Caco-2 (cell line): ENCODE results near the gene PRKAR2B. TPM values are rescaled to one million over a fixed set of nuclear protein-coding genes. Genes with fewer than 3 reads are reported as not detected.

Experiments used
- BruUV-seq: library from RNA; stranded (reverse); fragments of 400-500 nt; replicated peaks from 2 replicates; lab custom pipeline; 2021; lab: Mats Ljungman, UMichigan
- CTCF ChIA-PET: fragments of 300-600 bp; sonication (Branson Sonifier 250); formaldehyde crosslinking; loops from one replicate; lab custom pipeline; 2022; ENCODE audit warnings: antibody characterized with exemption; lab: Charles Lee
- POLR2A ChIA-PET: fragments of 300-600 bp; sonication (Branson Sonifier 250); formaldehyde crosslinking; loops from one replicate; lab custom pipeline; 2022; ENCODE audit warnings: antibody characterized with exemption; lab: Charles Lee
- DNase-seq, 2 experiments: peaks; one replicate each; pipeline versions ENCODE4 v3.0.0 to v3.0.0-alpha.2; 2020 to 2022
- H3K27me3 ChIP-seq: replicated peaks from 2 replicates; pipeline ENCODE4 v1.6.0; 2011; ENCODE audit warnings: low read length; ENCODE audit not compliant: control insufficient read depth, insufficient read depth
- H3K36me3 ChIP-seq: 2 replicates; pipeline ENCODE4 v1.5.1; 2011; ENCODE audit warnings: low read length; ENCODE audit not compliant: control insufficient read depth, insufficient read depth
- H3K4me1 ChIP-seq: fragments of 250-450 bp; sonication (Bioruptor Pico); 2 replicates; pipeline ENCODE4 v1.5.1; 2020; ENCODE audit warnings: mild to moderate bottlenecking
- H3K4me3 ChIP-seq: 2 replicates; pipeline ENCODE4 v1.5.1; 2011; ENCODE audit warnings: low read depth, mild to moderate bottlenecking, control low read depth, low read length
- H3K9me3 ChIP-seq: fragments of 250-450 bp; sonication (Bioruptor Pico); 2 replicates; pipeline ENCODE4 v1.5.1; 2020; ENCODE audit warnings: mild to moderate bottlenecking, moderate library complexity
- H3K27ac Mint-ChIP-seq: one replicate; pipeline ENCODE4 v1.8.0; 2022; ENCODE audit warnings: mixed read lengths; ENCODE audit not compliant: unreplicated experiment
- H3K27me3 Mint-ChIP-seq: one replicate; pipeline ENCODE4 v1.8.0; 2022; ENCODE audit warnings: mixed read lengths; ENCODE audit not compliant: insufficient read depth, unreplicated experiment
- H3K36me3 Mint-ChIP-seq: one replicate; pipeline ENCODE4 v1.8.0; 2022; ENCODE audit warnings: mild to moderate bottlenecking, mixed read lengths; ENCODE audit not compliant: insufficient read depth, unreplicated experiment
- H3K4me1 Mint-ChIP-seq: one replicate; pipeline ENCODE4 v1.8.0; 2022; ENCODE audit warnings: low read depth, mixed read lengths; ENCODE audit not compliant: unreplicated experiment
- H3K4me3 Mint-ChIP-seq: one replicate; pipeline ENCODE4 v1.8.0; 2022; ENCODE audit warnings: mild to moderate bottlenecking, moderate library complexity, mixed read lengths; ENCODE audit not compliant: unreplicated experiment
- H3K9me3 Mint-ChIP-seq: one replicate; pipeline ENCODE4 v1.8.0; 2022; ENCODE audit warnings: mixed read lengths; ENCODE audit not compliant: unreplicated experiment
- intact Hi-C: fragments of 100-400 bp; cut with micrococcal nuclease; formaldehyde crosslinking; loops from one replicate; pipeline ENCODE4 v1.10.0; 2022; ENCODE audit not compliant: unreplicated experiment
- total RNA-seq: library from RNA; stranded (reverse); gene quantifications from 2 replicates; pipeline ENCODE4 v1.2.3, GENCODE V29; 2022
- TF ChIP-seq, protein P1 (sequence below), 2 experiments: fragments of 200-600 bp in 1 of 2; IDR thresholded peaks; 1 replicate in 1 of 2; 2 replicates in 1 of 2; pipeline versions ENCODE4 v1.5.1 to v1.8.0; 2011 to 2022; ENCODE audit warnings: antibody characterized with exemption in 1 of 2, control low read depth in 1 of 2, inconsistent platforms in 1 of 2, low read depth in 1 of 2, low read length in 1 of 2, mild to moderate bottlenecking in 1 of 2, moderate library complexity in 1 of 2; ENCODE audit not compliant: insufficient read depth in 1 of 2, severe bottlenecking in 1 of 2, unreplicated experiment in 1 of 2

PRKAR2B gene
- total RNA-seq, 1 experiment from 2014 or later = 0.07 TPM

GRCh38 chr7:107167483-107168232, 123.2 kb downstream of the PRKAR2B start:
- Mint-ChIP-seq H3K36me3 (peaks cover 27% of the 10 kb centered on the region), H3K27ac (peak overlapping the region; percentile 93), H3K27me3 (no peaks in the 10 kb centered on the region), H3K4me3 (peak overlapping the region; percentile 85), H3K9me3 (no peaks in the 10 kb centered on the region), H3K4me1 (peaks cover 6% of the 10 kb centered on the region)
- BruUV-seq = TSS peak; percentile 87
- H3K4me3 ChIP-seq = peak overlapping the region; percentile 61
- ChIA-PET CTCF (interaction anchor here (0.7 to 2.5 kb wide), 6 partner anchors 15 to 576 kb away, joined by 3 to 12 read pairs (median 4); partner anchors contain the start of gene CBLL1), POLR2A (interaction anchor here (0.5 to 1.3 kb wide), 4 partner anchors 16 to 413 kb away, joined by 3 to 7 read pairs (median 4); no protein-coding TSS in a partner anchor)
- H3K9me3 ChIP-seq = no peaks in the 10 kb centered on the region
- TF ChIP-seq, protein P1, sequence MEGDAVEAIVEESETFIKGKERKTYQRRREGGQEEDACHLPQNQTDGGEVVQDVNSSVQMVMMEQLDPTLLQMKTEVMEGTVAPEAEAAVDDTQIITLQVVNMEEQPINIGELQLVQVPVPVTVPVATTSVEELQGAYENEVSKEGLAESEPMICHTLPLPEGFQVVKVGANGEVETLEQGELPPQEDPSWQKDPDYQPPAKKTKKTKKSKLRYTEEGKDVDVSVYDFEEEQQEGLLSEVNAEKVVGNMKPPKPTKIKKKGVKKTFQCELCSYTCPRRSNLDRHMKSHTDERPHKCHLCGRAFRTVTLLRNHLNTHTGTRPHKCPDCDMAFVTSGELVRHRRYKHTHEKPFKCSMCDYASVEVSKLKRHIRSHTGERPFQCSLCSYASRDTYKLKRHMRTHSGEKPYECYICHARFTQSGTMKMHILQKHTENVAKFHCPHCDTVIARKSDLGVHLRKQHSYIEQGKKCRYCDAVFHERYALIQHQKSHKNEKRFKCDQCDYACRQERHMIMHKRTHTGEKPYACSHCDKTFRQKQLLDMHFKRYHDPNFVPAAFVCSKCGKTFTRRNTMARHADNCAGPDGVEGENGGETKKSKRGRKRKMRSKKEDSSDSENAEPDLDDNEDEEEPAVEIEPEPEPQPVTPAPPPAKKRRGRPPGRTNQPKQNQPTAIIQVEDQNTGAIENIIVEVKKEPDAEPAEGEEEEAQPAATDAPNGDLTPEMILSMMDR (IDR thresholded peaks at IDR 0.05; ENCODE audit: insufficient read depth in 1 of 2, low read depth in 1 of 2, low read length in 1 of 2, severe bottlenecking in 1 of 2, unreplicated experiment in 1 of 2) = peak; percentile 39 to 40
- no peaks in the 10 kb centered on the region for H3K4me1 ChIP-seq
- intact Hi-C loops = loop anchor here (1.0 to 10.0 kb wide), 5 partner anchors 15 to 883 kb away; partner anchors contain the start of gene NAMPT
- H3K36me3 ChIP-seq = no peaks in the 10 kb centered on the region
- peak; percentile 47 to 51 for DNase-seq
- no peaks in the 10 kb centered on the region for H3K27me3 ChIP-seq

DNA sequence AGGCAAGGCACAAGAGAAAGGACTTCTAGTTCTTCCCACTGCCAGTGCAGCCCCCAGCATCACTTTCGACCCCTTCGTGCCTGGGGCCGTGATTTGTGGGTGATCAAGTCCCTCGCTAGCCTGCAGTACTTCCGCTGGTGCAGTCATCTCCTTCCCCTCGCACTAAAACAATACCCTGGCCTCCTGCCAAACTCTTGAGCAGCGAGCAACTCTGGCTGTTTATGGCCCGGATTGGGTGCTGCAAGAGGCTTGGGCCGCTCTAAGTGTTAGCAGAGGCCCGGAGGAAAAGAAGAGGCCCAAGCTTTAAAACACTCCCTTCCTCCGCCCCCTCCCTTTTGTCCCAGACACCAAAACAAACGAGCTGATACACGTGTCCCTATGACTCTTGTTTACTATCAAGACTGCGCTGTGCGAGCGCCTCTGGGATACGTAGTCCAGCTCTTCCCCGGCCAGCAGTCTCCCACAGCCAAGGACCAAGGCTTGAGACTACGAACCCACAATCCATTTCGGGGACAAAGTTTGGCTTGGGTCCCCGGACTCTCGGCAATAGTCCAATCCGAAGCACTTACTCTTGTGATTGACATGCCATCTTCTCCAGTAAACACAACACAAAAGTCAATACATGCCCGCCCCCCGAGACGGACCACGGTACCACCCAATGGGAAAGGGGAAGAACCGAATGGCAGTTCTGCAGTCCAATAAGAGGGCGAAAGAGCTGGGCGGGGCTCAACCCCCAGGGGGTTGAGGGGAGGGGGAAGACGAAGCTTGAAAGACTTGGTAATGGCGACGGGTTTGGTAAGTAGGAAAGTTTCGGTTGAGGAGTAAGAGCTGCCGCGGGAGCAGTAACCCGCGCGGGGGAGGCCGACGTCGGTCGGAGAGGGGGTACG, 124.0 kb downstream of the PRKAR2B start, which contains the start of gene HBP1:
Gene HBP1, plus strand, starts transcription at position 771 of the 887 bp plus-strand sequence. CDS start 10,891 bp downstream, outside the sequence.
- Histone ChIP-seq H3K36me3 (no peaks in the 10 kb centered on the region), H3K27me3 (no peaks in the 10 kb centered on the region), H3K4me3 (peak within 1 kb of the TSS; percentile 92), H3K4me1 (no peaks in the 10 kb centered on the region), H3K9me3 (no peaks in the 10 kb centered on the region)
- Mint-ChIP-seq H3K36me3 (peaks cover 27% of the 10 kb centered on the region), H3K9me3 (no peaks in the 10 kb centered on the region), H3K27me3 (no peaks in the 10 kb centered on the region), H3K4me3 (peak within 1 kb of the TSS; percentile 85), H3K4me1 (peaks cover 6% of the 10 kb centered on the region), H3K27ac (peak within 1 kb of the TSS; percentile 93)
- ChIA-PET CTCF (interaction anchor here (0.6 to 2.5 kb wide), 11 partner anchors 16 to 1463 kb away, joined by 3 to 12 read pairs (median 5); partner anchors contain the start of genes CBLL1 and CCDC71L), POLR2A (interaction anchor here (0.5 to 1.3 kb wide), 10 partner anchors 12 to 1739 kb away, joined by 3 to 7 read pairs (median 4); partner anchors contain the start of genes COG5 and DUS4L)
- intact Hi-C loops = loop anchor here (1.0 to 10.0 kb wide), 3 partner anchors 16 to 884 kb away; partner anchors contain the start of gene NAMPT
- no TSS peak for BruUV-seq
- TF ChIP-seq, protein P1 (IDR thresholded peaks at IDR 0.05; ENCODE audit: insufficient read depth in 1 of 2, low read depth in 1 of 2, low read length in 1 of 2, severe bottlenecking in 1 of 2, unreplicated experiment in 1 of 2) = no peak
- DNase-seq = peak; percentile 98 to 99
